Measurements from ENCODE around the gene PHGDH. TPM values are rescaled to one million over a fixed set of nuclear protein-coding genes. Genes with fewer than 3 reads are reported as not detected.

The PHGDH gene
- total and polyA plus RNA-seq, 2 donors (not counting 1 experiment from before 2014, with no cell fraction given), result 1.2 to 3.9 TPM

DNA sequence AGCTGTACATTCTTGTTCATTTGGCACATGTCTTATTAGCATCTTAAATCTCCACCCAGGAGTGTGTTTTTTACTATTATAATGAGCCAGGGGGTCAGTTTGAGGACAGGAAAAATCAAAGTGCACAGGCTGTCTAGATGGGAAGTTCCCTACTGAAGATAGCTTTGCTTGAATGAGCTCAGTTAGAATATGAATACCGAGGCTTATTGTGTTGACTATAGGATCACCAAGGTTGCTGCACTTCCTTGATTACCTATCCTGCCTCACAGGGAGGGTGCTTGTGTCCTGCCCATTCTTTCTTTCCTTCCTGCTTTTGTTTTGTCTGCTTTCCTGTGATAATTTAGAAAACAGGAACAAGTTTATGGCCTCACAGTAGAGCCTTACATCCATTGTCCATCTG lies 16.3 kb downstream of the PHGDH start:
- Histone ChIP-seq H3K27ac (ENCODE audit: low read length in 2 of 2) (no peak overlapping the region), H3K27me3 (replicated peaks in 1 of 4; ENCODE audit: control extremely low read depth in 1 of 4, control insufficient read depth in 3 of 4, insufficient read depth in 4 of 4, low read length in 3 of 4) (no peaks in the 10 kb centered on the region), H2AFZ (ENCODE audit: insufficient read depth, low read depth, low read length, poor library complexity, severe bottlenecking) (no peak overlapping the region), H3K4me1 (ENCODE audit: control insufficient read depth in 2 of 2, insufficient read depth in 2 of 2, low read length in 2 of 2) (no peaks in the 10 kb centered on the region), H3K36me3 (replicated peaks in 1 of 2; ENCODE audit: control extremely low read depth in 1 of 2, control insufficient read depth in 1 of 2, extremely low read depth in 1 of 2, insufficient read depth in 2 of 2, low read length in 1 of 2) (no peaks in the 10 kb centered on the region), H3K9ac (ENCODE audit: low read length) (no peak overlapping the region), H3K79me2 (ENCODE audit: control insufficient read depth, insufficient read depth, low read length) (no peaks in the 10 kb centered on the region), H3K4me2 (replicated peaks; ENCODE audit: low read depth, low read length, poor library complexity, severe bottlenecking) (no peak overlapping the region), H3K9me3 (ENCODE audit: control extremely low read depth in 1 of 3, control insufficient read depth in 2 of 3, insufficient read depth in 1 of 3, low read length in 2 of 3) (peaks cover 0 to 4% (median 0%) of the 10 kb centered on the region in 3 donors), H3K4me3 (ENCODE audit: control extremely low read depth in 1 of 5, extremely low read depth in 1 of 5, insufficient read depth in 1 of 5, low read depth in 2 of 5, low read length in 4 of 5) (no peak overlapping the region), H4K20me1 (ENCODE audit: control insufficient read depth, insufficient read depth, low read length, poor library complexity, severe bottlenecking) (no peaks in the 10 kb centered on the region)
- WGBS (ENCODE audit: insufficient coverage), result no CpG with 5 or more reads among the region's 1 CpG
- Mint-ChIP-seq H3K27me3 (no peaks in the 10 kb centered on the region), H3K9me3 (ENCODE audit: insufficient read depth) (no peaks in the 10 kb centered on the region), H3K27ac (no peak overlapping the region), H3K4me3 (no peak overlapping the region), H3K4me1 (peaks cover 5% of the 10 kb centered on the region)
- ATAC-seq (ENCODE audit: low read depth), result no peak
- TF ChIP-seq EZH2 (IDR thresholded peaks at IDR 0.05; ENCODE audit: borderline replicate concordance, insufficient read depth, low read depth, low read length, poor library complexity, severe bottlenecking) (no peak), CTCF (IDR thresholded peaks at IDR 0.05) (no peak)
- POLR2A ChIA-PET, result no interaction called here
- no peak for DNase-seq
- CTCF ChIA-PET, result no interaction called here
- intact Hi-C loops (cut with micrococcal nuclease), result no loop called here

- no peaks in the 10 kb centered on the region for H4K20me1 ChIP-seq (ENCODE audit: control insufficient read depth, insufficient read depth, low read length, poor library complexity, severe bottlenecking)
- TF ChIP-seq EZH2 (IDR thresholded peaks at IDR 0.05; ENCODE audit: borderline replicate concordance, insufficient read depth, low read depth, low read length, poor library complexity, severe bottlenecking) (no peak), CTCF (IDR thresholded peaks at IDR 0.05) (no peak)
- H3K9me3 Mint-ChIP-seq (ENCODE audit: insufficient read depth), result no peaks in the 10 kb centered on the region
Observed at GRCh38 chr1:119729044-119729443, 17.3 kb downstream of the PHGDH start.

More at GRCh38 chr1:119729044-119729443, 17.3 kb downstream of the PHGDH start:
- H3K9ac ChIP-seq (ENCODE audit: low read length), result no peak overlapping the region
- H3K4me1 Mint-ChIP-seq, result peaks cover 5% of the 10 kb centered on the region
- DNase-seq, result no peak
- ATAC-seq (ENCODE audit: low read depth), result no peak
- H3K36me3 ChIP-seq (replicated peaks in 1 of 2; ENCODE audit: control extremely low read depth in 1 of 2, control insufficient read depth in 1 of 2, extremely low read depth in 1 of 2, insufficient read depth in 2 of 2, low read length in 1 of 2), result no peaks in the 10 kb centered on the region
- no peaks in the 10 kb centered on the region for H3K4me1 ChIP-seq (ENCODE audit: control insufficient read depth in 2 of 2, insufficient read depth in 2 of 2, low read length in 2 of 2)
- H3K27me3 ChIP-seq (replicated peaks in 1 of 4; ENCODE audit: control extremely low read depth in 1 of 4, control insufficient read depth in 3 of 4, insufficient read depth in 4 of 4, low read length in 3 of 4), result no peaks in the 10 kb centered on the region
- no peak overlapping the region for H3K27ac ChIP-seq (ENCODE audit: low read length in 2 of 2)
- no peak overlapping the region for H3K27ac Mint-ChIP-seq
- intact Hi-C loops (cut with micrococcal nuclease), result no loop called here
- H3K4me3 ChIP-seq (ENCODE audit: control extremely low read depth in 1 of 5, extremely low read depth in 1 of 5, insufficient read depth in 1 of 5, low read depth in 2 of 5, low read length in 4 of 5), result no peak overlapping the region
- no peaks in the 10 kb centered on the region for H3K27me3 Mint-ChIP-seq
- peaks cover 0 to 4% (median 0%) of the 10 kb centered on the region in 3 donors for H3K9me3 ChIP-seq (ENCODE audit: control extremely low read depth in 1 of 3, control insufficient read depth in 2 of 3, insufficient read depth in 1 of 3, low read length in 2 of 3)
- ChIA-PET POLR2A (no interaction called here), CTCF (no interaction called here)
- H2AFZ ChIP-seq (ENCODE audit: insufficient read depth, low read depth, low read length, poor library complexity, severe bottlenecking), result no peak overlapping the region
- no peaks in the 10 kb centered on the region for H3K79me2 ChIP-seq (ENCODE audit: control insufficient read depth, insufficient read depth, low read length)
- no peak overlapping the region for H3K4me3 Mint-ChIP-seq
- H3K4me2 ChIP-seq (replicated peaks; ENCODE audit: low read depth, low read length, poor library complexity, severe bottlenecking), result no peak overlapping the region
